Activated CD4-positive, alpha-beta T cell treated with anti-CD3 and anti-CD28 coated beads, Interleukin-2, amount 50 U/mL, for 16 hours (primary cell): ENCODE data around the gene LRRTM3.

Experiments
- DNase-seq: peaks from one replicate; pipeline ENCODE4 v3.0.0-alpha.2; 2020

LRRTM3 gene

GRCh38 chr10:67036808-67037207 is 111.0 kb downstream of the LRRTM3 start:
- DNase-seq = no peak

DNA sequence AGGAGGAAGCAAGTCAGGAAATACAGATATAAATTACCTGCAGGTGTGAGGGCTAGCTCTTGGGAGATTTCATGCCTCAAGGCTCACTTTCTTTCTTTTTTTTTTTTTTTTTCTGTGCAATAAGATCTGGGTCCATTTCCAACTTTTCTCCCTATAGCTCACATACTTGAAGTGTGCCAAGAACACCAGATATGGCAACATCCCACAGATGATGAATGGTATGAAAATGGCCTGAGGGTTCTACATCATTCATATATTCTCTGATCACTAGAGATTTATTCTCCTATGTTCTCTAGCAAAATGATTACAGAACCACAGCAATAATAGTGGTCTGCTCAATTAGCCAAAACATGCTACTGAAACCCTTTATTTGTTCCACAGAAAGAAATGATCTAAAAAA is 117.2 kb downstream of the LRRTM3 start:
- DNase-seq = no peak

DNA sequence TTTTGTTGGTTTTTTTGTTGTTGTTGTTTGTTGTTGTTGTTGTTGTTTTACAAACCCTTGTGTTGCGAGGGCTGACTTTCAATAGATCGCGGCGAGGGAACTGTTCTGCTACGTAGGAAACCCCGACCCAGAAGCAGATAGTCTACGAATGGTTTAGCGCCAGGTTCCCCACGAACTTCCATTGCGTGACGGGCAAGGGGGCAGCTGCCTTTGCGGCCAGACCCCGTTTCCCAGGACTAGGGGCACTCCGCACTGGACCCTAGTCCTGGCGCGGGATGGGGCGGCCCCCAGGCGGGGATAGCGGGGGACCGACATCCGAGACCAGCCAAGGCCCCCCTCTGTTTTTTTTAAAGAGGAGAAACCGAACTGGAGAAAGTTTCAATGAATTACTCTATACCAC is 119.6 kb downstream of the LRRTM3 start:
- DNase-seq = no peak

- no peak for DNase-seq
Observed at GRCh38 chr10:67046507-67046906, 120.7 kb downstream of the LRRTM3 start.

DNA sequence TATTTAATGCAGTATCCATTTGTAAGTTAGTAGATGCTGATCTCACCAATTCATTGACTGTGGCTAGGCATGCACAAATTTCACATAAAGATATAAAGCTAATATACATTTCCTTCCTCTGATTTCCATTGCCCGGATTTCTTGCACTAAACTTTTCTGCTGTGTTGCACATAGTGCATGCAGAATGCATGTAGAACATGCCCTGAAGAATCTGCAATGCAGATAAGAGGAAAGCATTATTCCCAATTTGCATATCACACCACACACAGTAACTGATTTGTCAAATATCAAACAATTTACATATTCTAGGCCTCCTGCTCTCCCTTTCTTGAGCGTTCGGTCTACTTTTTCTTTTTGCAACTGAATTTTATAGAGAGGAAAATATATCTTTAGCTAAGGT is 124.2 kb downstream of the LRRTM3 start:
- no peak for DNase-seq

GRCh38 chr10:67050415-67050814 is 124.6 kb downstream of the LRRTM3 start:
- DNase-seq = no peak

DNA sequence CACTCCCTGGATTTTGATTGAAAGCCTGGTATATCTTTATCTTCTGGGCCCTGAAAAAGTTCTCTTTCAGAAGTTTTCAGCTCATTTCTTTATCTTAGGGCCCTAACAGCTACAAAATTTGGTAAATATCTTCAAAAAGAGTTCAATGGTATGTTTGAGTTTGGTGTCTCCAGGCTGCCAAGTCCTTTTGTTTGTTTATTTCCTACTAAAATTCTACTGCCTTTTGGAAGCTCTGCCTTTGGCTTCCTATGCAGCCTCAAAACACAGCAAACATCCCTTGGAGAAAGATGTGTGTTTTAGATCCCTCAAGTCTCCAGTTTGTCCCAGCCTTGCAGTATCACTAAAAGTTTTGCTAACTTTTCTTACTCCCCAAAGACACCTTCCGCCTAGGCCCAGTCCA is 146.8 kb downstream of the LRRTM3 start:
- no peak for DNase-seq

- DNase-seq = no peak
Observed at GRCh38 chr10:67075491-67075971, 149.7 kb downstream of the LRRTM3 start.

GRCh38 chr10:67076144-67076543 is 150.3 kb downstream of the LRRTM3 start:
- no peak for DNase-seq

DNA sequence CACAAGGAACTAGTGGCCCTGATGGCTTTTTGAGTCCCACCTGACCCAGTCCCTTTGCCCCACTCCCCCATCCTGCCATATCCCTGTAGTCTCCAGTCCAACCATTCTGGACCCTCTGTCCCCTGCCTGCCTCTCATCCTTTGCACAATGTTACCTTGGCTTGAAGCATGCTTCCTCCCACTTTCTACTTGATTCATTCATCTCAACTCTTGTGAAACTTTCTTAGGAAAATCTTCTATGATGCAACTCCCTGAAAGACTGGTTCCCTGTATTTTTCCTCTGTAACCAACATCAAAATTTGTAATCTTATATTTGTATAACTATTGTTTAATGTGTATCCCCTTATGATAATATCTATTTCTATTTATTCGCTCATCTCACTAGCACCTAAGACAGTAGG is 151.5 kb downstream of the LRRTM3 start:
- no peak for DNase-seq

DNA sequence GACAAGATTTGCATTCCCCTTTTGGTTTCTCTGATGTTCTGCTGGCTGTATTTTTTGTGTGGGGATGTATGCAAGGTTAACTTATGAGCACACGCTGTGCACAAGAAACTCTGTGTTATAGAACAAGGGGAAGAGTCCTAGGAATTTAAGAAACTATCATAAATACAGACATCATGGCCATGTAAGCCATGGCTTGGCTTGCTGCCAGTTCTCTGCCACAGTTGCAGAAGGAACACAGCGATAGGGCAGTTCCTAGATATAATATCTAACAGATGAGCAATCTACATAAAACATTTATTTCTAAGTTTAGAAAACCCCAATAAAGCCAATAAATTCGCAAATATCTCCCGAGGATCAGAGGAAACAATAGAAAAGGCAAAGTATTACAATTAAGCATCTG is 153.3 kb downstream of the LRRTM3 start:
- no peak for DNase-seq

DNA sequence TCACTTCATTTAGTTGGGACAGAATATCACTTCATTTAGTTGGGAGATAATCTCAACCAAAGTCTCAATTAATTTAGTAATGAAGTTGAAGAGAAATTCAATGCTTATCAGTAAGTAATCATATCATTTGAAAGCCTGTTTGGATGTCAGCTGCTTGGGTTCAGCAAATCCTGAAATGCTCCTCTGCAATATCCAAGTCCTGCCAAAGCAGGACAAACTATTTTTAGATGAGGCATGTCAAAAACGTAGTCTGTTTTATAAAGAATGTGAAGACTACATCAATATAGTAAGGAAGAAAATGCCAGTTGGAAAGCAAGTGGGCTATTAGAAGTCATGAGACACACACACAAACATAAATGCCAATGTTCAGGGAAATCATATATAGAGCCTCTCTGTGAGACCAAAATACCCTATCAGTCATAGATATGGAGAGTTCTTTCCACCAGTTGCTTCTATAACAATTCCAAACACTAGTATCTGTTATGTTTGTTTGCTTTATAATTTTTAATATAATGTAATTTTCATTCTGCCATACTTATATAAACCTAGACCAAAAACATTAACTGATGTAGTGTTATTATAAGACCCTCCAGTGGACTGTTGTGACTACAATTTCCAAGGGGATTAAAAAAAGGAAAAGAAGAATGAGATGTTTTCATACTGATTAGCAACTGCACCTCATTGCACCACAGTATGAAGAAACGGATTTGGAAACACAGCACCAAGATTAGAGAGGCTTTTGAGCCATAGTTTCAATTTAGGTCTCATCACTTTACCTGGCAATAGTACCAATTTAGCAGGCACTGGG is 160.7 kb downstream of the LRRTM3 start:
- DNase-seq = no peak

DNA sequence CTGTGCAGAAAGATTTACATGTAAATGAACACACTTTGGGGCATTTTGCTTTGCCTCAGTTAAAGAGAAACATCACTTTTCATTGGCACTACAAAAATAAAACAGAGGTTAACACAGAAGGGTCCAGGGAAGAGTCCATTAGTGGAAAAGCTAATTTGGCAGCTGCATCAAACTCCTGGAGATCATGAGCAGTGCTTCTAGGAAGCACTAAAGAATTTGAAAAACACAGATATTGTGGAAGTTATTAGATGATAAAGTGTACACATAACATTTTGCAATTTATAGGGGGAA is 161.2 kb downstream of the LRRTM3 start:
- DNase-seq = no peak

- no peak for DNase-seq
Observed at GRCh38 chr10:67088036-67088435, 162.2 kb downstream of the LRRTM3 start.

- DNase-seq = no peak
Observed at GRCh38 chr10:67095531-67095930, 169.7 kb downstream of the LRRTM3 start.

DNA sequence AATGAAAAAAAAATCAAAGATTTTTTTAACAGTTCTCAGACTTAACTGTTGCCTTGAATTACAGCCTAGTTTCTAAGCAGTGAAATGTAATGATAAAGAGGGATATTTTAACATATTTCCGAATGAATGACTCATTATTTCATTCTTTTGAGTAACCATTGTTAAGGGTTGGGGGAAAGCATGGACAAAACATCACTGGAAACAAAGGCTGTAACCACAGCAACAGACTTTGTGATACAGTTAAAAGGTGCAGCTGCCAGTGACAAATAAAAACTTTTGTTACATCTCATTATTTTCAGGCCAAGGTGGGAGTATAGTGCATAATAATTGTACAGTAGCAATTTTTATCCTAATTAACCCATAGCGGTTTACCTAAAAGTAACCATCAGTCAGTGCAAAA is 172.6 kb downstream of the LRRTM3 start:
- no peak for DNase-seq

DNA sequence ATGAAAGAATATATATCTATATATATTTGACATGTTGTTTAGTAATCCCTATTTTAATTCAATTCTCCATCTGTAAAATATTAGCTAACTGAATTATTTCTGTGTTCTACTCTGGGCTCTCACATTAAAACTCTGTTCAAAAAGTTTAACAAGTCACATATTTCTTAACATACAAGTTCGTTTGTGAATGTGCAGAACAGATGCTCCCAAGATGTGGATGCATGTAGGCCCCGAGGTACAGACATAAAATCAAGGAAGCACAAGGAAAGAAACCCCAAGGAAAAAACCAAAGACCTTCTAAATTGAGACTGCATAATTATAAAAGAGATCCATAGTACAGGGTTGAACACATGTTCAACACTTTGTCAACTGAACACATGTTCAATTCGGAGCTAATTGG is 175.1 kb downstream of the LRRTM3 start:
- DNase-seq = no peak

DNA sequence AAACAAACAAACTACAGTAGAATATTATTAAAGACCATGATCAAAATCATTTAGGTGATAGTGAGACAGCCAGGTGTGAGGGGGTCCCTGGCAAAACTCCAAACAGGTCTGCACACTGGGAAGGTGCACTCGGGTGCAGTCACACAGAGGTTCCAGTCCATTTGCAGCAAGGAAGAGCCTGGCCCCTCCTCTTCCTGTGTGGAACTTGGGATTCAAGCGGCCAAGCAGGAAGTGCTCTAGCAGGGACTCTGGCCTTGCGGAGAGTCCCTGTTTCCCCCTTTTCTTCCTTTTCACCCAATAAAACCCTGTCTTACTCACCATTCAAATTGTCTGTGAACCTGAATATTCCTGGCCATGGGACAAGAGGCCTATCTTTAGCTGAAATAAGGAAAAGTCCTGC is 181.8 kb downstream of the LRRTM3 start:
- DNase-seq = no peak

- DNase-seq = no peak
Observed at GRCh38 chr10:67110286-67110685, 184.4 kb downstream of the LRRTM3 start.

DNA sequence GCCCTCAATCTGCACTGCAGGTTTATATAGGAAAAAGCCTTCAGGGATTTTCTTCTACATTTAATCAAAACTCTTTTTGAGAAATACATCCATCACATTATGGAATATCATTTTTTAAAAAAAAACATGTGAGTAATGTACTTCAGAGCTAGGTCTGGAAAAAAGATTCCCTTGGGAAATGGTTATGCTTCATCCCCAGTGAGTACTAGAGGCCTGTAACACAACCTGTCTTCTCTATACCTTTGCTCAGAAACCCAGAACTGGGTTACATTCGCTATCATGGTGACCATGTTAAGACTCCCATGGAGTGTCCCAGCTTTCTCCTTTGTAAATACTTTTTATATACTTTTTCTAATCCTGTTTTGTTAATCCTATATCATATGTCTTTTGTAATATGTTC is 186.9 kb downstream of the LRRTM3 start:
- no peak for DNase-seq

GRCh38 chr10:67114945-67115344 is 189.1 kb downstream of the LRRTM3 start:
- no peak for DNase-seq

GRCh38 chr10:67115972-67116371 is 190.1 kb downstream of the LRRTM3 start:
- no peak for DNase-seq

DNA sequence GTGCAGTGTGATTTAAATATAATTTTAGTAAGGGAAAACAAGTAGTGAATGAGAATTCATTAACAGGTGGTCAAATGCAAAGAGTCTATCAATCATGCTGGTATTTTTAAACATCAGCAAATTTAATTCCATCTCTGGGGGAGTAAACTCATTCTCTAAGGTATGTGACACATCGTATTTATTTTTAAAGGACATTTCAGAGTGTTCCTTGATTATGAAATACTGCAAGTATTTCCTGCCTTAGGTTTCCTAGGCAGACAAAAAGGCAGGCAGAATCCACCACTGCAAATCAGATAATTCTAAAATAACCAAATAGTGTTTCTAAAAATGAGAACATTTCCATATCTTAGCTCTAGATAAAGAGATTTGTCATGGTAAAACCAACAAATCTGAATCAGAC is 193.8 kb downstream of the LRRTM3 start:
- no peak for DNase-seq

DNA sequence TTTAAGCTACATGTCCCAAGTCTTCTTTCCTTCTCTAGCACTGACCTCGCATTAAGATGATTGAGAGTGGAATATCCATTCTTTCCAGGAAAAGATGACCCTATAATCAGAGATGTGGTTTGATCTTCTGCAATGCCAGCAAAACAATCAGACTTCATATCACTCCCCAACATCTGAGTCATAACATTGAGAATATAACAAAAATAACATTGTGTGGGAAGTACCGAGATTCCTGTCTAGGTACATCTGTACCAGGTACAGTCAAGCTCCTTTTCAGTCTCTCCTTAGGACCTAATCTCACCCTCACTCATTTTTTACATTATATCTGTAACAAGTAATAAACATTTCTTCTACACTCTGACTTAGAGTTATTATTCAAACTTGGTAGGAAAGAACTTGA is 201.6 kb downstream of the LRRTM3 start:
- no peak for DNase-seq

DNA sequence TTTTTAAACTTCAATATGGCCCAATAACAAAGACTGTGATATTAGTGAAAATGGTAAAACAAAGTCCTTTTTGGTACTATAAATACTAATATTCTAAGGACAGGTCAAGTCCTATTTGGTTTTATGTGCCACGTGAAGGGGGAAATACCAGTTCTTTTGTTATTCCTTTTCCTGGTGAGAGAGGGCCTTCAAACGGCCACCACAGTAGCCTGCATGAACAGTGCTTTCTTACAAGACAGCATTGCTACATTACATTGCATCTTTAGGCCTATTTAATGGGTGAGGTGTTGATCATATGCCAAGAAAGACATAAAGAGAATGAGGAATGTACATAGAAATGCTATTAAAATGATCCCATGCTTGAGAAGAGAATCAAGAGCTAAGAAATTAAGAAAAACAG is 214.8 kb downstream of the LRRTM3 start:
- DNase-seq = no peak
